Endothelial cell of umbilical vein (primary cell): ENCODE measurements around the gene RAD51B. TPM values are rescaled to one million over a fixed set of nuclear protein-coding genes. Genes with fewer than 3 reads are reported as not detected.

Experiments used
- BruUV-seq: library from RNA; stranded (reverse); fragments of 400-500 nt; replicated peaks from 2 replicates; lab custom pipeline; 2021; lab: Mats Ljungman, UMichigan
- CTCF ChIA-PET: fragments of 300-600, 350-600 bp; sonication (Branson Sonifier 250); formaldehyde crosslinking; loops from one replicate; lab custom pipeline; 2021; ENCODE audit warnings: antibody characterized with exemption, inconsistent platforms; lab: Charles Lee
- POLR2A ChIA-PET: fragments of 300-600, 350-600 bp; sonication (Branson Sonifier 250); formaldehyde crosslinking; loops from one replicate; lab custom pipeline; 2021; ENCODE audit warnings: antibody characterized with exemption, inconsistent platforms; lab: Charles Lee
- DNase-seq: peaks from one replicate; pipeline ENCODE4 v3.0.0-alpha.2; 2011; ENCODE audit warnings: low read depth, low spot score
- FAIRE-seq: peaks from 2 replicates; lab custom pipeline; 2011; peaks lifted over from hg19 to GRCh38; lab: Jason Lieb, UNC
- H2AFZ ChIP-seq: 2 replicates; pipeline ENCODE4 v1.6.0; 2012; ENCODE audit warnings: low read depth, low read length, control low read depth, inconsistent platforms
- H3K27ac ChIP-seq: 2 replicates; pipeline ENCODE4 v1.5.1; 2011; ENCODE audit warnings: low read depth, mild to moderate bottlenecking, control low read depth, low read length, moderate library complexity; ENCODE audit not compliant: insufficient read depth
- H3K27me3 ChIP-seq, 2 experiments: 2 replicates each; pipeline versions ENCODE4 v1.6.0 to v1.6.1; 2011; ENCODE audit warnings: low read length in 2 of 2, mixed read lengths in 1 of 2; ENCODE audit not compliant: control insufficient read depth in 2 of 2, insufficient read depth in 2 of 2
- H3K36me3 ChIP-seq, 2 experiments: 2 replicates in 1 of 2; 3 replicates in 1 of 2; pipeline ENCODE4 v1.5.1; 2011; ENCODE audit warnings: low read length in 2 of 2, mild to moderate bottlenecking in 1 of 2, moderate library complexity in 1 of 2; ENCODE audit not compliant: control insufficient read depth in 2 of 2, insufficient read depth in 2 of 2; ENCODE audit errors: extremely low read depth in 1 of 2
- H3K4me1 ChIP-seq: 3 replicates; pipeline ENCODE4 v1.5.1; 2011; ENCODE audit warnings: mild to moderate bottlenecking, low read length; ENCODE audit not compliant: control insufficient read depth, insufficient read depth; ENCODE audit errors: extremely low read depth
- H3K4me2 ChIP-seq: 2 replicates; pipeline ENCODE4 v1.6.1; 2011; ENCODE audit warnings: low read length, control low read depth, mixed read lengths; ENCODE audit not compliant: insufficient read depth
- H3K4me3 ChIP-seq, 3 experiments: fragments of 200-600 bp in 1 of 3; sonication (generic), shearing (Covaris generic) in 1 of 3; replicated peaks in 1 of 3; 2 replicates each; pipeline ENCODE4 v1.5.1; 2011 to 2016; ENCODE audit warnings: control low read depth in 3 of 3, low read length in 3 of 3, mild to moderate bottlenecking in 2 of 3, inconsistent platforms in 1 of 3, low read depth in 1 of 3, moderate library complexity in 1 of 3; ENCODE audit not compliant: insufficient read depth in 1 of 3
- H3K79me2 ChIP-seq: 2 replicates; pipeline ENCODE4 v1.6.0; 2012; ENCODE audit warnings: low read length, inconsistent platforms; ENCODE audit not compliant: control insufficient read depth, insufficient read depth
- H3K9ac ChIP-seq: replicated peaks from 2 replicates; pipeline ENCODE3; 2011; ENCODE audit warnings: low read length, control low read depth; ENCODE audit not compliant: insufficient read depth; ENCODE audit errors: extremely low read depth
- H3K9me1 ChIP-seq: replicated peaks from 3 replicates; pipeline ENCODE4 v1.6.0; 2011; ENCODE audit warnings: mild to moderate bottlenecking, low read length; ENCODE audit not compliant: control insufficient read depth, insufficient read depth; ENCODE audit errors: extremely low read depth
- H3K9me3 ChIP-seq: replicated peaks from 2 replicates; pipeline ENCODE4 v1.5.1; 2012; ENCODE audit warnings: low read length, inconsistent platforms; ENCODE audit not compliant: control insufficient read depth, insufficient read depth
- H4K20me1 ChIP-seq: replicated peaks from 2 replicates; pipeline ENCODE3; 2011; ENCODE audit warnings: mild to moderate bottlenecking, low read length; ENCODE audit not compliant: control insufficient read depth, insufficient read depth; ENCODE audit errors: extremely low read depth
- EZH2 ChIP-seq: IDR thresholded peaks from 2 replicates; pipeline ENCODE4 v1.6.1; 2012; ENCODE audit warnings: borderline replicate concordance, low read depth, mild to moderate bottlenecking, moderate library complexity, low read length, inconsistent platforms; ENCODE audit not compliant: severe bottlenecking
- FOS ChIP-seq: IDR thresholded peaks from 2 replicates; pipeline ENCODE4 v1.6.1; 2011; ENCODE audit warnings: mild to moderate bottlenecking, low read length, moderate library complexity, borderline replicate concordance; ENCODE audit not compliant: insufficient read depth
- GATA2 ChIP-seq: IDR thresholded peaks from 2 replicates; pipeline ENCODE4 v1.7.0; 2011; ENCODE audit warnings: low read depth, mild to moderate bottlenecking, moderate library complexity, mixed read lengths, low read length; ENCODE audit not compliant: insufficient read length, insufficient read depth
- MYC ChIP-seq: IDR thresholded peaks from one replicate; pipeline ENCODE4 v1.6.1; 2011; ENCODE audit warnings: mild to moderate bottlenecking, low read depth, low read length
- POLR2A ChIP-seq: IDR thresholded peaks from 2 replicates; pipeline ENCODE4 v1.6.1; 2012; ENCODE audit warnings: low read depth, mild to moderate bottlenecking, control low read depth, low read length
- POLR2AphosphoS5 ChIP-seq: IDR thresholded peaks from 2 replicates; pipeline ENCODE4 v1.6.1; 2012; ENCODE audit warnings: low read depth, mild to moderate bottlenecking, control low read depth, low read length, moderate library complexity; ENCODE audit not compliant: insufficient read depth
- dilution Hi-C: fragments of 300-500 bp; cut with MboI; formaldehyde crosslinking; loops from one replicate; pipeline ENCODE4 v1.15.0; 2019; ENCODE audit warnings: low sequenced_read_pairs; ENCODE audit not compliant: extremely low pct_ligation_motif_present
- intact Hi-C: fragments of 100-400 bp; cut with micrococcal nuclease; formaldehyde crosslinking; loops from one replicate; pipeline ENCODE4 v1.10.0; 2022
- polyA plus RNA-seq, 4 experiments: library from polyadenylated mRNA; depleted of rRNA in 3 of 4; stranded (reverse) in 3 of 4; unstranded in 1 of 4; fragments of >200 nt; gene quantifications; 2 replicates each; pipeline versions ENCODE4 v1.2.1 to v1.2.3, GENCODE V29; 2011 to 2012; ENCODE audit warnings: missing spikeins in 1 of 4
- total RNA-seq: library from RNA; stranded (reverse); gene quantifications from 2 replicates; pipeline ENCODE4 v1.2.3, GENCODE V29; 2021
- TF ChIP-seq, protein P1 (sequence below), 2 donors: IDR thresholded peaks; 1 replicate in 1 of 2; 2 replicates in 1 of 2; pipeline ENCODE4 v1.5.1; 2011; ENCODE audit warnings: low read length in 2 of 2, mild to moderate bottlenecking in 2 of 2, moderate library complexity in 2 of 2, control low read depth in 1 of 2, inconsistent platforms in 1 of 2, low read depth in 1 of 2; ENCODE audit not compliant: insufficient read depth in 1 of 2; ENCODE audit errors: extremely low read depth in 1 of 2

Gene RAD51B
- total and polyA plus RNA-seq, 2 donors (not counting 3 experiments of a cell fraction or from before 2014, with no cell fraction given), result 3.9 to 19.0 TPM

DNA sequence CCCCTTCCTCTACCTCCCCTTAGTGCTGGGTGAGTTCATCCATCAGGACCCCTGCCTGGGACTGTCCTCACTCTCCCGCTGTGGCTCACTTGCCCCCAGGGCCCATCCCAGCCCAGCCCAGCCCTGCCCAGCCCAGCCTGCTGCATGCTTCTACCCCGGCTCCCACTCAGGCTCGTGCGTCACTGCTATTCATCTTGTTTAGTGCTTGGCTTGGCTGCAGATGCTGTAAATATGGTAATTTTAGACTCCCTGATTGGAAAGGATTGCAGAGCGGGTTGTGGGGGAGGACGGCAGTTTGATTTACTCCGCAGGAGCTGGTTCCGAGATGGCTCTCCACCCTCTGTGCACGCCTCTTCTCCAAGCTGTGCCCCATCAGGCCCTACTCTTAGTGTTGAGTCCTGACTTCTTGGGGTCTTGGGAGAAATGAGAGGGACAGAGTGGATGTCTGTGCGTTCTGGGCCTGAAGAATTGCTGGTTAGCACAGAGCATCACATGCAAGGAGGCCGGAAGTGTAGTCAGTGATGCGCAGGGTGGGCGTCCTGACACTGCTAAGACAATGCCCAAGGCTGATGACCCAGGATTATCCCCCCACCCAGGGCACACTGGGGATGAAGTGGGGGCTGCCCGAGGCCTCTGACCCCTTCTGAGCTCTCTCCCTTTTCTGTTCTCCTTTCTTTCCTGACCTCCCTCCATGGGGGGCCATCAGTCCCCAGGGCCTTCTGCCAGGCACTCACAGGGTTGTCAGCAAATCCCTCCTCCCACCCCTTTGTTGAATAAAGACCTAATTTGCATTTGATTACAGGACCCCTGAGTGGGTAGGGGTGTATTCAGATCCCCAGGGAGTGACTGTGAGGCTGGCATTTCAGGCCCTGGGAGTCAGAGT is 728.9 kb downstream of the RAD51B start:
- CTCF ChIA-PET, result interaction anchor here (0.7 to 1.2 kb wide), 3 partner anchors 128 to 301 kb away, joined by 3 to 5 read pairs (median 4); partner anchors contain the start of gene ZFP36L1
- Histone ChIP-seq H3K4me2 (no peak overlapping the region), H2AFZ (peak overlapping the region; percentile 23), H3K9me1 (no peaks in the 10 kb centered on the region), H3K4me1 (peaks cover 53% of the 10 kb centered on the region), H3K9me3 (no peaks in the 10 kb centered on the region), H3K9ac (no peak overlapping the region), H3K27me3 (no peaks in the 10 kb centered on the region), H3K4me3 (no peak overlapping the region), H4K20me1 (no peaks in the 10 kb centered on the region), H3K79me2 (no peaks in the 10 kb centered on the region), H3K36me3 (no peaks in the 10 kb centered on the region), H3K27ac (peak overlapping the region; percentile 46)
- DNase-seq (no peak), FAIRE-seq (no peak)
- BruUV-seq, result no TSS peak
- intact Hi-C loops (no loop called here), dilution Hi-C loops (no loop called here)
- POLR2A ChIA-PET, result no interaction called here
- TF ChIP-seq FOS (no peak), EZH2 (no peak), GATA2 (no peak), POLR2AphosphoS5 (no peak), MYC (no peak), POLR2A (no peak)
- TF ChIP-seq, protein P1, sequence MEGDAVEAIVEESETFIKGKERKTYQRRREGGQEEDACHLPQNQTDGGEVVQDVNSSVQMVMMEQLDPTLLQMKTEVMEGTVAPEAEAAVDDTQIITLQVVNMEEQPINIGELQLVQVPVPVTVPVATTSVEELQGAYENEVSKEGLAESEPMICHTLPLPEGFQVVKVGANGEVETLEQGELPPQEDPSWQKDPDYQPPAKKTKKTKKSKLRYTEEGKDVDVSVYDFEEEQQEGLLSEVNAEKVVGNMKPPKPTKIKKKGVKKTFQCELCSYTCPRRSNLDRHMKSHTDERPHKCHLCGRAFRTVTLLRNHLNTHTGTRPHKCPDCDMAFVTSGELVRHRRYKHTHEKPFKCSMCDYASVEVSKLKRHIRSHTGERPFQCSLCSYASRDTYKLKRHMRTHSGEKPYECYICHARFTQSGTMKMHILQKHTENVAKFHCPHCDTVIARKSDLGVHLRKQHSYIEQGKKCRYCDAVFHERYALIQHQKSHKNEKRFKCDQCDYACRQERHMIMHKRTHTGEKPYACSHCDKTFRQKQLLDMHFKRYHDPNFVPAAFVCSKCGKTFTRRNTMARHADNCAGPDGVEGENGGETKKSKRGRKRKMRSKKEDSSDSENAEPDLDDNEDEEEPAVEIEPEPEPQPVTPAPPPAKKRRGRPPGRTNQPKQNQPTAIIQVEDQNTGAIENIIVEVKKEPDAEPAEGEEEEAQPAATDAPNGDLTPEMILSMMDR (IDR thresholded peaks at IDR 0.05; ENCODE audit: extremely low read depth in 1 of 2, insufficient read depth in 1 of 2, low read depth in 1 of 2, low read length in 2 of 2), result no peak
